GM12878 (cell line): ENCODE results near the gene NAALADL2. TPM values are rescaled to one million over a fixed set of nuclear protein-coding genes. Genes with fewer than 3 reads are reported as not detected.

ENCODE experiments used
- ATAC-seq: fragments of 200-7000 bp; cut with Tn5 transposase; 3 replicates; pipeline ENCODE4 v1.9.1; 2020; ENCODE audit warnings: mild to moderate bottlenecking, moderate library complexity
- BruUV-seq: library from RNA; stranded (reverse); fragments of 400-500 nt; replicated peaks from 2 replicates; lab custom pipeline; 2021; lab: Mats Ljungman, UMichigan
- CTCF ChIA-PET: fragments of 300-600 bp; sonication (Branson Sonifier 250); formaldehyde crosslinking; extraction: SDS; loops from one replicate; lab custom pipeline; 2021; ENCODE audit warnings: inconsistent platforms; lab: Yijun Ruan, JAX
- POLR2A ChIA-PET: fragments of 350-600 bp; formaldehyde crosslinking; extraction: SDS; loops from one replicate; lab custom pipeline; 2021; ENCODE audit warnings: inconsistent platforms; lab: Charles Lee
- RAD21 ChIA-PET: fragments of 300-600 bp; sonication (Branson Sonifier 250); formaldehyde crosslinking; loops from one replicate; lab custom pipeline; 2023; ENCODE audit warnings: antibody characterized with exemption; ENCODE audit not compliant: unreplicated experiment; lab: Charles Lee
- SMC1A ChIA-PET: fragments of 300-600 bp; sonication (Branson Sonifier 250); formaldehyde crosslinking; loops from one replicate; lab custom pipeline; 2023; ENCODE audit not compliant: unreplicated experiment, uncharacterized antibody; lab: Charles Lee
- DNase-seq: peaks from one replicate; pipeline ENCODE4 v3.0.0-alpha.2; 2011; ENCODE audit warnings: low read depth, low spot score
- FAIRE-seq: peaks from 3 replicates; lab custom pipeline; 2011; peaks lifted over from hg19 to GRCh38; lab: Jason Lieb, UNC
- H2AFZ ChIP-seq: 2 replicates; pipeline ENCODE4 v1.6.0; 2011; ENCODE audit warnings: low read depth, low read length, control low read depth; ENCODE audit not compliant: control insufficient read depth
- H3K27ac ChIP-seq: 2 replicates; pipeline ENCODE4 v1.5.1; 2011; ENCODE audit warnings: control low read depth; ENCODE audit not compliant: control insufficient read depth, insufficient read depth
- H3K27me3 ChIP-seq, 2 experiments: replicated peaks in 1 of 2; 2 replicates each; pipeline versions ENCODE4 v1.6.0 to v1.6.1; 2011; ENCODE audit warnings: low read length in 1 of 2; ENCODE audit not compliant: control insufficient read depth in 2 of 2, insufficient read depth in 2 of 2
- H3K36me3 ChIP-seq, 2 experiments: 2 replicates each; pipeline ENCODE4 v1.5.1; 2011; ENCODE audit warnings: low read length in 1 of 2; ENCODE audit not compliant: control insufficient read depth in 2 of 2, insufficient read depth in 2 of 2
- H3K4me1 ChIP-seq: 2 replicates; pipeline ENCODE4 v1.6.1; 2011; ENCODE audit warnings: mild to moderate bottlenecking, low read length, moderate library complexity, mixed read lengths; ENCODE audit not compliant: control insufficient read depth, insufficient read depth
- H3K4me2 ChIP-seq: 2 replicates; pipeline ENCODE4 v1.6.0; 2011; ENCODE audit warnings: control low read depth; ENCODE audit not compliant: control insufficient read depth, insufficient read depth
- H3K4me3 ChIP-seq: fragments of 200-600 bp; sonication (generic); 2 replicates; pipeline ENCODE4 v1.5.1; 2016
- H3K79me2 ChIP-seq: 2 replicates; pipeline ENCODE4 v1.6.0; 2011; ENCODE audit warnings: low read length; ENCODE audit not compliant: control insufficient read depth, insufficient read depth
- H3K9ac ChIP-seq: 2 replicates; pipeline ENCODE4 v1.8.0; 2011; ENCODE audit warnings: low read length, control low read depth, mixed read lengths; ENCODE audit not compliant: control insufficient read depth, insufficient read depth
- H3K9me3 ChIP-seq: replicated peaks from 3 replicates; pipeline ENCODE4 v1.5.1; 2011; ENCODE audit warnings: mild to moderate bottlenecking, low read length; ENCODE audit not compliant: control insufficient read depth, insufficient read depth
- H4K20me1 ChIP-seq: 2 replicates; pipeline ENCODE4 v1.6.0; 2011; ENCODE audit not compliant: control insufficient read depth, insufficient read depth
- HDAC2 ChIP-seq: fragments of 200-600 bp; sonication (generic); IDR thresholded peaks from 2 replicates; pipeline ENCODE4 v1.6.1; 2017
- JUNB ChIP-seq: IDR thresholded peaks from 2 replicates; pipeline ENCODE4 v1.6.1; 2016; ENCODE audit warnings: antibody characterized with exemption, mild to moderate bottlenecking
- KLF5 ChIP-seq: fragments of 450-650 bp; IDR thresholded peaks from 2 replicates; pipeline ENCODE4 v1.6.1; 2014; ENCODE audit warnings: mild to moderate bottlenecking; ENCODE audit not compliant: partially characterized antibody
- MTA3 ChIP-seq: IDR thresholded peaks from 2 replicates; pipeline ENCODE4 v1.6.1; 2012; ENCODE audit warnings: low read length, inconsistent platforms, borderline replicate concordance
- MYB ChIP-seq: fragments of 150-350 bp; IDR thresholded peaks from 2 replicates; pipeline ENCODE4 v1.6.1; 2014; ENCODE audit warnings: mild to moderate bottlenecking, low read depth, low read length, borderline replicate concordance
- NFYA ChIP-seq: IDR thresholded peaks from 2 replicates; pipeline ENCODE4 v1.6.1; 2011; ENCODE audit warnings: low read depth, mild to moderate bottlenecking, low read length, improper control_type of control experiment, borderline replicate concordance
- PAX5 ChIP-seq: IDR thresholded peaks from 2 replicates; pipeline ENCODE4 v1.6.1; 2011; ENCODE audit warnings: low read depth, low read length, borderline replicate concordance
- POLR2AphosphoS5 ChIP-seq: IDR thresholded peaks from 2 replicates; pipeline ENCODE4 v1.6.1; 2011; ENCODE audit warnings: mild to moderate bottlenecking, low read length, inconsistent platforms
- RBBP5 ChIP-seq: fragments of 200-600 bp; sonication (generic); conservative IDR thresholded peaks from 2 replicates; pipeline ENCODE4 v1.6.1; 2016
- REST ChIP-seq: IDR thresholded peaks from 2 replicates; pipeline ENCODE4 v1.6.1; 2012; ENCODE audit warnings: mild to moderate bottlenecking, low read depth, low read length
- TAF1 ChIP-seq: IDR thresholded peaks from 2 replicates; pipeline ENCODE4 v1.6.1; 2011; ENCODE audit warnings: mild to moderate bottlenecking, low read depth, low read length, borderline replicate concordance
- TCF3 ChIP-seq: IDR thresholded peaks from 2 replicates; pipeline ENCODE4 v1.6.1; 2012; ENCODE audit warnings: low read depth, mild to moderate bottlenecking, low read length, borderline replicate concordance; ENCODE audit not compliant: insufficient read depth
- YBX1 ChIP-seq: fragments of 450-650 bp; IDR thresholded peaks from 2 replicates; pipeline ENCODE4 v1.6.1; 2016; ENCODE audit warnings: antibody characterized with exemption
- ZBTB4 ChIP-seq: fragments of 450-650 bp; formaldehyde crosslinking; IDR thresholded peaks from 2 replicates; pipeline ENCODE4 v1.4.0; 2022; ENCODE audit warnings: mild to moderate bottlenecking, moderate library complexity
- ZNF274 ChIP-seq: IDR thresholded peaks from one replicate; pipeline ENCODE4 v1.8.0; 2011; ENCODE audit not compliant: insufficient read length, insufficient read depth
- in situ Hi-C: fragments of 300-500 bp; cut with MboI; formaldehyde crosslinking; loops from 9 replicates; pipeline ENCODE4 v1.14.3; 2018; ENCODE audit warnings: mixed read lengths
- intact Hi-C: fragments of 100-400 bp; cut with micrococcal nuclease; formaldehyde crosslinking; loops from one replicate; pipeline ENCODE4 v1.14.2; 2022; ENCODE audit not compliant: unreplicated experiment
- polyA plus RNA-seq, 11 experiments: library from polyadenylated mRNA; depleted of rRNA in 4 of 11; unstranded in 6 of 11; stranded (reverse) in 5 of 11; fragments of >200 nt; fragmentation: Nextera tagmentation in 4 of 11; fragmentation: Illumina TruSeq in 1 of 11; extraction: Ambion mirVana in 4 of 11; extraction: Trizol in 1 of 11; gene quantifications; 1 replicate in 1 of 11; 2 replicates in 10 of 11; pipeline versions ENCODE4 v1.2.1 to v1.2.3, GENCODE V29; 2011 to 2016; ENCODE audit warnings: inconsistent platforms in 2 of 11, missing spikeins in 2 of 11, low read depth in 1 of 11
- total RNA-seq, 4 experiments: library from RNA; depleted of rRNA in 3 of 4; stranded (reverse); fragments of >200 nt in 3 of 4; fragmentation: Illumina TruSeq in 1 of 4; extraction: Trizol in 1 of 4; gene quantifications; 2 replicates each; pipeline versions ENCODE4 v1.2.1 to v1.2.3, GENCODE V29; 2013 to 2021

NAALADL2 gene
- total and polyA plus RNA-seq, 10 of the 15 experiments (the other 5 are each of a cell fraction or from before 2014, with no cell fraction given): 0.06 to 10.8 (median 0.46) TPM

- Histone ChIP-seq H3K9me3 (no peaks in the 10 kb centered on the region), H3K4me2 (no peak overlapping the region), H3K4me3 (no peak overlapping the region), H2AFZ (no peak overlapping the region), H3K27ac (no peak overlapping the region), H3K79me2 (no peaks in the 10 kb centered on the region), H4K20me1 (no peaks in the 10 kb centered on the region), H3K27me3 (no peaks in the 10 kb centered on the region), H3K9ac (no peak overlapping the region), H3K4me1 (no peaks in the 10 kb centered on the region), H3K36me3 (no peaks in the 10 kb centered on the region)
- SMC1A ChIA-PET: interaction anchor here (0.9 kb wide), 1 partner anchor 31 kb away, joined by 4 read pairs; no protein-coding TSS in a partner anchor
- ATAC-seq (no peak), FAIRE-seq (no peak), DNase-seq (no peak)
- in situ Hi-C loops: no loop called here
- TF ChIP-seq ZNF274 (no peak), JUNB (no peak), MTA3 (no peak), RBBP5 (no peak), PAX5 (no peak), TAF1 (no peak), YBX1 (no peak), KLF5 (no peak), POLR2AphosphoS5 (no peak), NFYA (no peak), REST (no peak), MYB (no peak), TCF3 (no peak), ZBTB4 (no peak), HDAC2 (no peak)
- POLR2A ChIA-PET: no interaction called here
- RAD21 ChIA-PET: interaction anchor here (0.6 kb wide), 1 partner anchor 870 kb away, joined by 3 read pairs; no protein-coding TSS in a partner anchor
- no TSS peak for BruUV-seq
- CTCF ChIA-PET: interaction anchor here (0.6 kb wide), 1 partner anchor 369 kb away, joined by 3 read pairs; no protein-coding TSS in a partner anchor
- intact Hi-C loops: no loop called here
Measured at GRCh38 chr3:175792245-175792644, 933.1 kb downstream of the NAALADL2 start.
